Rectal smooth muscle tissue (tissue), 1 donor: ENCODE results near the gene ADCY3.

Experiments
- H3K27ac ChIP-seq: one replicate; pipeline ENCODE4 v1.7.0; 2013; ENCODE audit warnings: low read depth, low read length, inconsistent platforms
- H3K27me3 ChIP-seq: one replicate; pipeline ENCODE4 v1.7.0; 2013; ENCODE audit warnings: low read length; ENCODE audit not compliant: control insufficient read depth, insufficient read depth
- H3K36me3 ChIP-seq: one replicate; pipeline ENCODE4 v1.7.0; 2013; ENCODE audit warnings: low read length; ENCODE audit not compliant: control insufficient read depth, insufficient read depth
- H3K4me1 ChIP-seq: one replicate; pipeline ENCODE4 v1.7.0; 2013; ENCODE audit warnings: low read length; ENCODE audit not compliant: control insufficient read depth, insufficient read depth
- H3K4me3 ChIP-seq: one replicate; pipeline ENCODE4 v1.7.0; 2013; ENCODE audit warnings: low read length
- H3K9ac ChIP-seq: one replicate; pipeline ENCODE4 v1.7.0; 2013; ENCODE audit warnings: low read length

Gene ADCY3

GRCh38 chr2:24877067-24877466 lies 43.0 kb downstream of the ADCY3 start:
- H3K27ac ChIP-seq, result no peak overlapping the region
- H3K36me3 ChIP-seq, result no peaks in the 10 kb centered on the region
- H3K9ac ChIP-seq, result no peak overlapping the region
- no peaks in the 10 kb centered on the region for H3K4me1 ChIP-seq
- H3K4me3 ChIP-seq, result no peak overlapping the region
- no peaks in the 10 kb centered on the region for H3K27me3 ChIP-seq

DNA sequence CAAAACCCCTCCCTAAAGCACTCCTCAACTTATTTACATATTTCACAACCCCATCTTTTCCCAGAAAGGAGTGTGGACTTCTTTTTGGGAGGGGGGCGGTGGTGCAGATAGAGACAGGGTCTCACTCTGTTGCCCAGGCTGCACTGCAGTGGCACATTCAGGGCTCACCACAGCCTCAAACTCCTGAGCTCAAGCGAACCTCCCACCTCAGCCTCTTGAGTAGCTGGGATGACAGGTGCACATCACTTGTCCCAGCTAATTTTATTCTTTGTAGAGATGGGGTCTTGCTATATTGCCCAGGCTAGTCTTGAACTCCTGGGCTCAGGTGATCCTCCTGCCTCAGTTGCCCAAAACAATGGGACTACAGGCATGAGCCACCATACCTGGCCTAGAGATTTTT lies 44.1 kb downstream of the ADCY3 start:
- Histone ChIP-seq H3K36me3 (no peaks in the 10 kb centered on the region), H3K4me1 (no peaks in the 10 kb centered on the region), H3K27me3 (no peaks in the 10 kb centered on the region), H3K9ac (no peak overlapping the region), H3K4me3 (no peak overlapping the region), H3K27ac (no peak overlapping the region)

GRCh38 chr2:24875272-24875671 lies 44.8 kb downstream of the ADCY3 start:
- Histone ChIP-seq H3K36me3 (no peaks in the 10 kb centered on the region), H3K4me3 (no peak overlapping the region), H3K27ac (no peak overlapping the region), H3K4me1 (no peaks in the 10 kb centered on the region), H3K27me3 (no peaks in the 10 kb centered on the region), H3K9ac (no peak overlapping the region)

DNA sequence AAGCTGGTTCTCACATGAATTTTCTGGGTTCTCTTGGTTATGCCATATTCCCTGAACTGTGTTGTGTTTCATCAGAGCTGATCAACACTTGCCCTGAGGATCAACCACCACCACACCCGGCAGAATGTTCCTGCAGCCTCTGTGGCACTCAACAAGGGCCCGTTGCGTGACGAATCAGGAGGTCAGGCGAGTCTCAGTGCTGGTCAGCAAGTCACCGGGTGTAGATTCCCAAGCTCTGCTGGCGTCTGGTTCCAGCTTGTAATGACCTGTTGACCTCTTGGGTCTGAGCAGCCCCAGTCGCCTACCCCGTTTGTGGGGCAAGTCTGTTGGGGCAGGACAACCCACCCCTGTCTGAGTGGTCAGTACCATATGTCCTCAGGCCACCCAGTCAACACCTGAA lies 46.0 kb downstream of the ADCY3 start:
- Histone ChIP-seq H3K4me3 (no peak overlapping the region), H3K9ac (no peak overlapping the region), H3K36me3 (no peaks in the 10 kb centered on the region), H3K4me1 (no peaks in the 10 kb centered on the region), H3K27ac (no peak overlapping the region), H3K27me3 (no peaks in the 10 kb centered on the region)

- Histone ChIP-seq H3K36me3 (no peaks in the 10 kb centered on the region), H3K4me3 (no peak overlapping the region), H3K27ac (no peak overlapping the region), H3K4me1 (no peaks in the 10 kb centered on the region), H3K9ac (no peak overlapping the region), H3K27me3 (no peaks in the 10 kb centered on the region)
Measured at GRCh38 chr2:24873619-24874018, 46.4 kb downstream of the ADCY3 start.

GRCh38 chr2:24872344-24873115 lies 47.5 kb downstream of the ADCY3 start:
- H3K4me3 ChIP-seq, result no peak overlapping the region
- H3K36me3 ChIP-seq, result no peaks in the 10 kb centered on the region
- no peak overlapping the region for H3K27ac ChIP-seq
- no peaks in the 10 kb centered on the region for H3K4me1 ChIP-seq
- no peak overlapping the region for H3K9ac ChIP-seq
- H3K27me3 ChIP-seq, result no peaks in the 10 kb centered on the region

GRCh38 chr2:24871852-24872333 lies 48.1 kb downstream of the ADCY3 start:
- H3K4me3 ChIP-seq, result no peak overlapping the region
- H3K9ac ChIP-seq, result no peak overlapping the region
- no peaks in the 10 kb centered on the region for H3K27me3 ChIP-seq
- H3K36me3 ChIP-seq, result no peaks in the 10 kb centered on the region
- no peak overlapping the region for H3K27ac ChIP-seq
- no peaks in the 10 kb centered on the region for H3K4me1 ChIP-seq

DNA sequence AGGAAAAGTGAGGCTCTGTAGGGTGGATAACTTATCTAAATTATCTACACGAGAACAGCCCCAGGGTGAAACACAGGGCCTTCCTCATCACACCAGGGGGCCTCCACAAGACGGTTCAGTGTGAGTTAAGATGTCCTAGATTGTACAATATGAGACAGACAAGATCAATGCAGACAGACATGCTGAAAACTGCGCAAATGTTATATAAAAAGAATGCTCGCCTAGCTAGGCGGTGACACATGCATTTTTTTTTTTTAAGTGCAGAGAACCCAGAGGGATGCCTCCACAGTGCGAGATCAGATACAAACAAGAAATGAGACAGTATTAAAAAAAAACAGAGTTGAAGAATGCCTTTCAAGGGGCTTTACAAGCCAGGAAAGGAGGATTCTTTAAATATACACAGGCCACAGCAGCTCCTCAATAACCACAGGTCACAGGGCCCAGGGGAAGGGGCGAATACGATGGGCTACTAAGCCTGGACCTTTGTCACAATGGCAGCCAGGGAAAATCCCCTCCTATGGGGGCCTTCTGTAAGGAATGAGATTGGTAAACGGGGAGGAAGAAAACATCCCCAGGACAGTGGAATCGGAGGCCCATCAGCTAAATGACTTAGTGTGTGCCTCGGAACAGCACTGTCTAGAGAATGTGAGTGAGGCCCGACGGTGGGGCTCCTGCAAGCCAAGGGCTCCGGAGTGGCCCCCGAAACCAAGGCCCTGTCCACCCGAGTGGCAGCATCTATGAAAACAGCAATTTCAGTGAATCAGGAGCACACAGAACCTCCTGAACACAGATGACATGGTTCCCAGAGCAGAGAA lies 48.9 kb downstream of the ADCY3 start:
- H3K36me3 ChIP-seq, result no peaks in the 10 kb centered on the region
- H3K4me3 ChIP-seq, result no peak overlapping the region
- H3K9ac ChIP-seq, result no peak overlapping the region
- no peak overlapping the region for H3K27ac ChIP-seq
- no peaks in the 10 kb centered on the region for H3K4me1 ChIP-seq
- H3K27me3 ChIP-seq, result no peaks in the 10 kb centered on the region

DNA sequence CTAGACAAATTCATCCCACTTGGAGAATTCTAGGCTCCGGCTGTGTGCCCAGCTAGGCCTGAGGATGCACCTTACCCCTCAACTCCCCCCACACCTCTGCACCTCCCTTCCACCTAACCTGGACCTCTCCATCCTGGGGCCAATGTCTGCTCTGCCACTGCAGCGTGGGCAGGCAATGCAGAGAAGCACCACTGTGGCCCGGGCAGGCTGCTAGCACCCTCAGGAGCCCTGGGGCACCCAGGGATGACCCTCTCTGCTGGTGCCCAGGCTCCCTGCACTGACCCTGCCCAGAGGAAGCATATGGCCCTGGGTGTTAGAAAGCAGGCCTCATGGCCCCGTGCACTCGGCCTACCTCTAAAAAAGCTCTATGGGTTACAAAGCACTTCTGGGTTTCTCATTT lies 49.6 kb downstream of the ADCY3 start:
- Histone ChIP-seq H3K4me1 (no peaks in the 10 kb centered on the region), H3K4me3 (no peak overlapping the region), H3K9ac (no peak overlapping the region), H3K27ac (no peak overlapping the region), H3K27me3 (no peaks in the 10 kb centered on the region), H3K36me3 (no peaks in the 10 kb centered on the region)

DNA sequence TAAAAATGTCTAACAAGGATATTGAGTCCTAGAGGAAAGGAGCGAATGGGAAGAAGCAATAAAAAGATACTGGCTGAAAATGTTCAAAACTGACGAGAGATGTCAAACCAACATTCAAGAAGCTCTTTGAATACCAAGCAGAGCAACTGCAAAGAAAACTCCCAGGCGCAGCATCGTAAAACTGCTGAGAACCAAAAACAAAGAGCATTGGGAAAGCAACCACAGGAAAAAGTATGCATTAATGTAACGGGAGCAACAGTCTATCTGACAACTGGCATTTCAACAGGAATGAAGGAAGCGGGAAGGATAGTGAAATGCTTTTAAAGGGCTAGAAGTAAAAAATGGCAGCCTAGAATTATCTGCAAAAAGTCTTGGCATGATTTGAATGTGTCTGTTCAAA lies 53.1 kb downstream of the ADCY3 start:
- Histone ChIP-seq H3K27ac (no peak overlapping the region), H3K36me3 (no peaks in the 10 kb centered on the region), H3K9ac (no peak overlapping the region), H3K4me3 (no peak overlapping the region), H3K4me1 (no peaks in the 10 kb centered on the region), H3K27me3 (no peaks in the 10 kb centered on the region)

GRCh38 chr2:24863641-24864040 lies 56.4 kb downstream of the ADCY3 start:
- Histone ChIP-seq H3K4me1 (no peaks in the 10 kb centered on the region), H3K27ac (no peak overlapping the region), H3K4me3 (no peak overlapping the region), H3K36me3 (no peaks in the 10 kb centered on the region), H3K9ac (no peak overlapping the region), H3K27me3 (no peaks in the 10 kb centered on the region)

DNA sequence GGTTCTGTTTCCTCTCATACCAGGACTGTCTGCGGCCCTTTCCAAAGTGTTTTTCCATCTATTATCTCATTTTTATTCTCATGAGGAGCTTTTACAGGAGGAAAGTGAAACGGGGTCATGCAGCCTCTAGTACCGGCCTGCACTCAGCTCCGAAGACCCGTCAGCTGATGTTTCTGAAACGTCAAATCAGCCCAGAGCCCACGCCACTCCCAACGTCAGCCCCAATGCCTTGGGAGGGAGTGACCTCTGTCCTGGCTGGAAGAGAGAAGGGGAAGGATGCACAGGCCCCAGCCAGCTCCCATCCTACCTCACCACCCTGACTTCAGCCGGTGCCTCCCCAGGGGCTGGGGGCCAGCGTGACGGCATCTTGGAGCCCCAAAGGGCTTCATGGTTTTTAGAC lies 58.5 kb downstream of the ADCY3 start:
- H3K4me3 ChIP-seq, result no peak overlapping the region
- H3K36me3 ChIP-seq, result no peaks in the 10 kb centered on the region
- no peak overlapping the region for H3K9ac ChIP-seq
- H3K27me3 ChIP-seq, result no peaks in the 10 kb centered on the region
- H3K27ac ChIP-seq, result peak overlapping the region; percentile 48
- no peaks in the 10 kb centered on the region for H3K4me1 ChIP-seq
